ENCODE results near the gene OPRL1.
"Not testable (repeated sequence)": the region's sequence is repeated elsewhere in the genome, so short reads cannot be mapped to it uniquely, and the experiment has no call there.

Gene OPRL1

GRCh38 chr20:64121586-64121985 lies 41.7 kb downstream of the OPRL1 start:
- DNase-seq = peak; percentile 1

- DNase-seq = not testable (repeated sequence)
These were observed 43.0 kb downstream of the OPRL1 start for GRCh38 chr20:64122927-64123326.

- not testable (repeated sequence) for DNase-seq
These were observed 43.6 kb downstream of the OPRL1 start for GRCh38 chr20:64123517-64123916.

- no peak for DNase-seq
These were observed 49.4 kb downstream of the OPRL1 start for GRCh38 chr20:64129146-64129782.

- no peak for DNase-seq
These were observed 50.4 kb downstream of the OPRL1 start for GRCh38 chr20:64130271-64130670.

GRCh38 chr20:64130876-64131275 lies 51.0 kb downstream of the OPRL1 start:
- DNase-seq = no peak

- no peak for DNase-seq
These were observed 51.5 kb downstream of the OPRL1 start for GRCh38 chr20:64131406-64131805.

GRCh38 chr20:64133951-64134407 lies 54.1 kb downstream of the OPRL1 start:
- DNase-seq = no peak

GRCh38 chr20:64134744-64135143 lies 54.9 kb downstream of the OPRL1 start:
- DNase-seq = not testable (repeated sequence)

GRCh38 chr20:64136004-64136710 lies 56.3 kb downstream of the OPRL1 start:
- DNase-seq = no peak

- no peak for DNase-seq
These were observed 57.7 kb downstream of the OPRL1 start for GRCh38 chr20:64137598-64138031.

GRCh38 chr20:64138276-64138815 lies 58.5 kb downstream of the OPRL1 start:
- no peak for DNase-seq

GRCh38 chr20:64139199-64140060 lies 59.5 kb downstream of the OPRL1 start:
- DNase-seq = no peak

GRCh38 chr20:64140061-64140931 lies 60.4 kb downstream of the OPRL1 start:
- DNase-seq = no peak

- DNase-seq = no peak
These were observed 61.1 kb downstream of the OPRL1 start for GRCh38 chr20:64140956-64141355.

GRCh38 chr20:64142590-64142989 lies 62.7 kb downstream of the OPRL1 start:
- no peak for DNase-seq

GRCh38 chr20:64143018-64143801 lies 63.3 kb downstream of the OPRL1 start:
- no peak for DNase-seq

- DNase-seq = no peak
These were observed 64.4 kb downstream of the OPRL1 start for GRCh38 chr20:64144144-64144912.

GRCh38 chr20:64145458-64146300 lies 65.8 kb downstream of the OPRL1 start:
- no peak for DNase-seq

Measured in retina (tissue), 1 donor.